Left lung (tissue), 10 donors: Measurements from ENCODE around the gene KAZALD1. TPM values are rescaled to one million over a fixed set of nuclear protein-coding genes. Genes with fewer than 3 reads are reported as not detected.

Experiments used
- ATAC-seq: fragments of 200-7000 bp; cut with Tn5 transposase; one replicate; pipeline ENCODE4 v1.9.1; 2020; ENCODE audit warnings: moderate library complexity
- DNase-seq, 4 donors: peaks; one replicate each; pipeline ENCODE4 v3.0.0-alpha.2; 2013 to 2020
- H3K27ac ChIP-seq, 2 donors: fragments of 200-600 bp; sonication (generic) in 1 of 2; one replicate each; pipeline versions ENCODE4 v1.5.0 to v1.8.0; 2020 to 2021
- H3K27me3 ChIP-seq, 2 donors: fragments of 200-600 bp; sonication (generic) in 1 of 2; one replicate each; pipeline versions ENCODE4 v1.5.0 to v1.8.0; 2020 to 2021
- H3K36me3 ChIP-seq, 2 donors: fragments of 200-600 bp; sonication (generic) in 1 of 2; one replicate each; pipeline versions ENCODE4 v1.5.0 to v1.8.0; 2020 to 2021
- H3K4me1 ChIP-seq, 2 donors: fragments of 200-600 bp; one replicate each; pipeline ENCODE4 v1.8.0; 2021
- H3K4me3 ChIP-seq, 2 donors: fragments of 200-600 bp; sonication (generic) in 1 of 2; one replicate each; pipeline versions ENCODE4 v1.5.0 to v1.8.0; 2020 to 2021; ENCODE audit warnings: mild to moderate bottlenecking in 1 of 2
- H3K9me3 ChIP-seq, 2 donors: fragments of 200-600 bp; sonication (generic) in 1 of 2; one replicate each; pipeline versions ENCODE4 v1.5.0 to v1.8.0; 2020 to 2021
- intact Hi-C, 2 donors: fragments of 100-400 bp; cut with DNase I; formaldehyde crosslinking; loops; one replicate each; pipeline versions ENCODE4 v1.11.2 to v1.14.2; 2022
- polyA plus RNA-seq, 6 donors: library from polyadenylated mRNA; unstranded; fragments of 120-200 nt; gene quantifications; one replicate each; pipeline ENCODE4 v1.2.1, GENCODE V29; 2013; ENCODE audit not compliant: insufficient read length in 6 of 6
- total RNA-seq, 2 donors: library from RNA; stranded (reverse); fragmentation: NEBNext Ultra II Directional; extraction: Animal tissue kit (Norgen Biotek cat#: 25700); gene quantifications; one replicate each; pipeline ENCODE4 v1.2.1, GENCODE V29; 2021
- TF ChIP-seq, protein P1 (sequence below), 2 donors: fragments of 200-600 bp; sonication (generic) in 1 of 2; IDR thresholded peaks; one replicate each; pipeline versions ENCODE4 v1.5.0 to v1.8.0; 2021; ENCODE audit warnings: antibody characterized with exemption in 2 of 2
- donor health status: DM: no; HTN: yes; CAD: no.
- donor health status: DM: no; HTN: no; CAD: no.

The KAZALD1 gene
- total and polyA plus RNA-seq, 8 donors, result 7.1 to 17.0 (median 12.0) TPM

DNA sequence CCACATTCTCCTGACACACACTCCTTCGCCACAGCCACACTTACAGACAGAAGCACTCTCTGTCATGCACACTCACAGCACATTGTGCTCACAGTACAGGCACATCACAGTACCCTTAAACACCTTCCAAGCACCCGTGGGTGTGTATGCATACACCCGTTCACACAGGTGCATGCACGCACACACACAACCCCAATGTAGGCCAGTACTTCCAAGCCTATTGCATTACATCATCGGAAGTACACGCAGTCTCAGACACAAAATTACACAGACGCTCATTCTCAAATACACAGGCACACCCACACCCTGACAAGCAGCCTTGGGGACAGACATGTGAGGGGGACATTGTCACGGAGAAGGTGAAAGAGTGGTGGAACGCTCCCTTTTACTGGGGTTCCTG is 11.1 kb downstream of the KAZALD1 start:
- intact Hi-C loops, result no loop called here
- Histone ChIP-seq H3K27ac (no peak overlapping the region), H3K4me3 (no peak overlapping the region), H3K36me3 (no peaks in the 10 kb centered on the region), H3K27me3 (peaks cover 13 to 64% of the 10 kb centered on the region in 2 donors), H3K9me3 (no peaks in the 10 kb centered on the region), H3K4me1 (peaks cover 0 to 13% of the 10 kb centered on the region in 2 donors)
- TF ChIP-seq, protein P1, sequence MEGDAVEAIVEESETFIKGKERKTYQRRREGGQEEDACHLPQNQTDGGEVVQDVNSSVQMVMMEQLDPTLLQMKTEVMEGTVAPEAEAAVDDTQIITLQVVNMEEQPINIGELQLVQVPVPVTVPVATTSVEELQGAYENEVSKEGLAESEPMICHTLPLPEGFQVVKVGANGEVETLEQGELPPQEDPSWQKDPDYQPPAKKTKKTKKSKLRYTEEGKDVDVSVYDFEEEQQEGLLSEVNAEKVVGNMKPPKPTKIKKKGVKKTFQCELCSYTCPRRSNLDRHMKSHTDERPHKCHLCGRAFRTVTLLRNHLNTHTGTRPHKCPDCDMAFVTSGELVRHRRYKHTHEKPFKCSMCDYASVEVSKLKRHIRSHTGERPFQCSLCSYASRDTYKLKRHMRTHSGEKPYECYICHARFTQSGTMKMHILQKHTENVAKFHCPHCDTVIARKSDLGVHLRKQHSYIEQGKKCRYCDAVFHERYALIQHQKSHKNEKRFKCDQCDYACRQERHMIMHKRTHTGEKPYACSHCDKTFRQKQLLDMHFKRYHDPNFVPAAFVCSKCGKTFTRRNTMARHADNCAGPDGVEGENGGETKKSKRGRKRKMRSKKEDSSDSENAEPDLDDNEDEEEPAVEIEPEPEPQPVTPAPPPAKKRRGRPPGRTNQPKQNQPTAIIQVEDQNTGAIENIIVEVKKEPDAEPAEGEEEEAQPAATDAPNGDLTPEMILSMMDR (IDR thresholded peaks at IDR 0.05), result no peak
- ATAC-seq (no peak), DNase-seq (no peak)

DNA sequence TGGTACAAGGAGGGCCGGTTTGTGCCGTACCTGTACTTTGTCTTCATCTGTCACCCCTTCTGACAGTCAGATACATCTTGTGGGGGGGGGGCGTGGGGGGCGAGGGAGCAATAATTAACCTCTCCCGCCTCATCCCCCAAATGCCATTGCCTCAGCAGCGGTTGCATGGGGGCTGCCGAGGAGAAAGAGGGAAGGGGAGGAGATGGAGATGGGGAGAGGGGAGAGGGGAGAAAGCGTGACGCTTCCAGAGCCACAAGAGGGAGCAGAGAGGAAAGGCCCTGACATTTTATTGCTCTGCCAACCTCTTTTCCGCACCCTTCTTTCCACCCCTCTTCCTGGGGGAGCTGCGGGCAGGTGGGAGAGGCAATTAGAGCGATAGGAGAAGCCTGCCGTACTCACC is 11.8 kb downstream of the KAZALD1 start:
- ATAC-seq (no peak), DNase-seq (no peak)
- H3K27ac ChIP-seq, result no peak overlapping the region
- H3K27me3 ChIP-seq, result peaks cover 13 to 71% of the 10 kb centered on the region in 2 donors
- TF ChIP-seq, protein P1 (IDR thresholded peaks at IDR 0.05), result no peak
- H3K9me3 ChIP-seq, result no peaks in the 10 kb centered on the region
- H3K4me3 ChIP-seq, result no peak overlapping the region
- peaks cover 0 to 13% of the 10 kb centered on the region in 2 donors for H3K4me1 ChIP-seq
- no peaks in the 10 kb centered on the region for H3K36me3 ChIP-seq
- intact Hi-C loops, result no loop called here

DNA sequence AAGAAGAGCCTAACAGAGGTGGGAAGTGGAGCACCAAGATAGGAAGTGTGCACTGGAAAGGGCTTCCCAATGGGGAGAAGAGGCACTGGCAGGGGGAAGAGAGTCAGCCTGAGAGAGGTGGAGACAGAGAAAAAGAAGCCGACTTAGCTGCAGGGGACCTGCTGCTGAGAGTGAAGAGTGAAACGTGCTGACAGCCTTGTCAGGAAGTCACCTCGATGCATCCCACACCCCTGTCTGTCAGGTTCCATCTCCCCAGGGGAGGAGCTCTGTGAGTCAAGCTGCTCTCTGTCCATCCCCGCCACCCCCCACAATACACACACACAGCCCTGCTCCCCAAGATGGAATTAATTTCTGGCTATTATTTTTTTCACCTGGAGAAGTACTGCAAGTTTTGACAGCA is 14.0 kb downstream of the KAZALD1 start:
- Histone ChIP-seq H3K27me3 (peaks cover 13 to 92% of the 10 kb centered on the region in 2 donors), H3K36me3 (no peaks in the 10 kb centered on the region), H3K4me1 (peaks cover 0 to 11% of the 10 kb centered on the region in 2 donors), H3K9me3 (no peaks in the 10 kb centered on the region), H3K27ac (no peak overlapping the region), H3K4me3 (no peak overlapping the region)
- DNase-seq, result no peak
- ATAC-seq, result no peak
- TF ChIP-seq, protein P1 (IDR thresholded peaks at IDR 0.05), result no peak
- intact Hi-C loops, result no loop called here

DNA sequence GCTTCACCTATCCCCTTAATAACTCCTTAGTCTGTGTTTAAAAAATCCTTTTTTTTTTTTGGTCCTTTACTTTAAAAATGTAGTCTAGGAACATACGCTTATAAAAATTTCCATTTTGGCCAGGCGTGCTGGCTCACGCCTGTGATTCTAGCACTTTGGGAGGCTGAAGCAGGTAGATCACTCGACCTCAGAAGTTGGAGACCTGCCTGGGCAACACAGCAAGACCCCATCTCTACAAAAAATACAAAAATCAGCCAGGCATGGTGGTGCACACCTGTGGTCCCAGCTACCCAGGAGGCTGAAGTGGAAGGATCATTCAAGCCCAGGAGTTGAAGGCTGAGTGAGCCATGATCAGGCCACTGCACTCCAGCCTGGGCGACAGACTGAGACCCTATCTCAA is 14.8 kb downstream of the KAZALD1 start:
- Histone ChIP-seq H3K9me3 (no peaks in the 10 kb centered on the region), H3K27me3 (peaks cover 13 to 97% of the 10 kb centered on the region in 2 donors), H3K36me3 (no peaks in the 10 kb centered on the region), H3K27ac (no peak overlapping the region), H3K4me1 (peaks cover 0 to 8% of the 10 kb centered on the region in 2 donors), H3K4me3 (no peak overlapping the region)
- DNase-seq (no peak), ATAC-seq (no peak)
- intact Hi-C loops, result no loop called here
- TF ChIP-seq, protein P1 (IDR thresholded peaks at IDR 0.05), result no peak

DNA sequence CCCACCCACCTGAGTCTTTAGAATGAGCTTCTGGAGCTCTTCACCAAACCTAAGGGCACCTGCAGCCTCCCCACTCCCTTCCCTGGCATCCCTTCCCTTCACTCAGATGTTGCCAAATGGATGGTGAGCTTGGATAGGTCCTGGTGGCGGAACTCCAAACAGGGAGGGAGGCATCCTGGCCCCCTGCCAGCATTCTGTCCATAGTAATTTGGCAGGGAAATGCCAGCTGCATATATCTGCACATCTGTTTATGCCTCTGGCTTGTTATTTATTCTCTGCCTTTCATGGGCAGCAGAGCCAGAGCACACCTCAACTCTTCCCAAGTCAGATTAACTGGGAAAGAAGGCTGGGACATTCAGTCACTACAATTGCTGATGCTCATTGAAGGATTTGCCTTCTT is 18.1 kb downstream of the KAZALD1 start:
- peaks cover 8 to 96% of the 10 kb centered on the region in 2 donors for H3K27me3 ChIP-seq

More for the DNA sequence above, 18.1 kb downstream of the KAZALD1 start:
- ATAC-seq (no peak), DNase-seq (no peak)
- Histone ChIP-seq H3K9me3 (no peaks in the 10 kb centered on the region), H3K27ac (no peak overlapping the region), H3K4me3 (no peak overlapping the region), H3K4me1 (no peaks in the 10 kb centered on the region), H3K36me3 (no peaks in the 10 kb centered on the region)
- intact Hi-C loops, result no loop called here
- TF ChIP-seq, protein P1 (IDR thresholded peaks at IDR 0.05), result no peak
